ENCODE measurements around the gene HSPA12B.

HSPA12B gene

DNA sequence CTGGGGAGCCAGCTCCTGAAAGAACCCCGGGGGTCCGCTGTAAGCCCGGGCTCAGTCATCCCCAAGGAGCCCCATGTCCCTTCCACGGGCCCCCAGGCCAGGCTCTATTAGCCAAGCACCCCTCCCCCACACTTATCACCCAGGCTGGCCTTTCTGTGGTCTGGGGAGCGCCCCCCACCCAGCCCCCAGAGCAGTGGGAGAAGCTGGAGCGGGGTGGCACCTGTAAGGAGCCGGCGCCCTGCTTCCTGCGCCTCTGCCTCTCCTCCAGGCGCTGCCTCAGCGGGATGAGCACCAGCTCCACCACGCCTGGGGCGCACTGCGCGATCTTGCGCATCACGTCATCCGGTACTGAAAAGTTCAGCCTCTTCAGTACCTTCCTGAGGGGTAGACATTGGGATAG, 46.5 kb downstream of the HSPA12B start:
- TF ChIP-seq, protein P1, sequence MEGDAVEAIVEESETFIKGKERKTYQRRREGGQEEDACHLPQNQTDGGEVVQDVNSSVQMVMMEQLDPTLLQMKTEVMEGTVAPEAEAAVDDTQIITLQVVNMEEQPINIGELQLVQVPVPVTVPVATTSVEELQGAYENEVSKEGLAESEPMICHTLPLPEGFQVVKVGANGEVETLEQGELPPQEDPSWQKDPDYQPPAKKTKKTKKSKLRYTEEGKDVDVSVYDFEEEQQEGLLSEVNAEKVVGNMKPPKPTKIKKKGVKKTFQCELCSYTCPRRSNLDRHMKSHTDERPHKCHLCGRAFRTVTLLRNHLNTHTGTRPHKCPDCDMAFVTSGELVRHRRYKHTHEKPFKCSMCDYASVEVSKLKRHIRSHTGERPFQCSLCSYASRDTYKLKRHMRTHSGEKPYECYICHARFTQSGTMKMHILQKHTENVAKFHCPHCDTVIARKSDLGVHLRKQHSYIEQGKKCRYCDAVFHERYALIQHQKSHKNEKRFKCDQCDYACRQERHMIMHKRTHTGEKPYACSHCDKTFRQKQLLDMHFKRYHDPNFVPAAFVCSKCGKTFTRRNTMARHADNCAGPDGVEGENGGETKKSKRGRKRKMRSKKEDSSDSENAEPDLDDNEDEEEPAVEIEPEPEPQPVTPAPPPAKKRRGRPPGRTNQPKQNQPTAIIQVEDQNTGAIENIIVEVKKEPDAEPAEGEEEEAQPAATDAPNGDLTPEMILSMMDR (IDR thresholded peaks at IDR 0.05; ENCODE audit: low read depth, low read length) = no peak
- no peak overlapping the region for H3K4me3 ChIP-seq (ENCODE audit: low read depth, low read length)

DNA sequence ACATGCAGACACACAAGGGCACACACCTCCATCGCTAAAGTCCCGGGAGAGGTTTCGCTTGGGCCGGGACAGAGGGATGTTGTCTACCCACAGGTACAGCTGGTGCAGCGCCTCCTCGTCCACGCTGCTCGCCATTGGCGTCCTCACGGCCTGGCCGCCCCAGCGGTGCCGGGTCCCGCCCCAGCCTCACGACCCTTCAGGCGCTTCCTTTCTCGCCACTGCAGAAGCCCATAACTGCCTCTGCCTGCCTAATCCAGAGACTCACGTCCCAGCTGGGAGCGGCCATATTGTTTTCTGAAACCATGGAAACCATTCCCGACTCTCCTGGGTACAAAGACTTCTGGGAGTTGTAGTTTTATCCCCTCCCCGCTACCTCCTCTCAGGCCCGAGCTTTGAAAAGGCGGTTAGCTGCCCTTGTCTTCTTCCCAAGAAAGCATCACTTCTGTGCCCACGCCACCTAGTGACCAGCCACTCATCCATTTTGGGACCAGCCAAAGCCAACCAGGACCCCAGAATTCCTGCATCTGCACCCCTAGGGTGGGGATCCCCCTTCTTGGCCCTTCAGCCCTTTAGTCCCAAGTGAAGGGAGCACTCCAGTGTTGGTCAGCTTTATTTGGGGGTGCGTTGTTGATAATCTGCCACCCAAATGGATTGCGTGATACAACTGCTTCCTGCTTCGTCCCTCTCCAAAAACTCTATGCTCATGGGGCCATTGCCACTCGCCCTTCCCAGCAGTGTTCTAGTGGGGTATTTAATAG, 48.8 kb downstream of the HSPA12B start, which contains the start of gene SPEF1:
Gene SPEF1, minus strand, starts transcription at position 296 of the 758 bp plus-strand sequence. Its CDS starts 161 bp downstream, at position 135.
- TF ChIP-seq, protein P1 (IDR thresholded peaks at IDR 0.05; ENCODE audit: low read depth, low read length) = peak; percentile 42
- peak within 1 kb of the TSS; percentile 45 for H3K4me3 ChIP-seq (ENCODE audit: low read depth, low read length)

DNA sequence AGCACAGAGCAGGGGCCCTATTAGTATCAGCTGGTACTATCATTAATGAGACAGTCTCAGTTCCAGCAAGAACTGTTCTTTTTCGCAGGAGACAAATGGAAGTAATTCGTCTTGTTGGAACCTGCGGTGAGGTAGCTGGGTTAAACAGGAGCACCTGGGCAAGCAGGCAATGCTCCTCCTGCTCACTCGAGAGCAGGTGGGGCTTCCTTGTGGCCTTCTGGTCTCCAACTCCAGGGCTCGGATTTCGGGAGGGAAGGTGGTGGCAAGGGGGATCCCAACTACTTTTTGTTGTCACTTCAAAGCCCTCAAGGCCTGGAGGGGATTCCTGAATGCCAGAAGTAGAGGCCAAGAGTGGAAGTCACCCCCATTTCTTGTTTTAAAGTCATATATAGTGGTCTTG, 50.1 kb downstream of the HSPA12B start:
- no peak overlapping the region for H3K4me3 ChIP-seq (ENCODE audit: low read depth, low read length)
- TF ChIP-seq, protein P1 (IDR thresholded peaks at IDR 0.05; ENCODE audit: low read depth, low read length) = no peak

DNA sequence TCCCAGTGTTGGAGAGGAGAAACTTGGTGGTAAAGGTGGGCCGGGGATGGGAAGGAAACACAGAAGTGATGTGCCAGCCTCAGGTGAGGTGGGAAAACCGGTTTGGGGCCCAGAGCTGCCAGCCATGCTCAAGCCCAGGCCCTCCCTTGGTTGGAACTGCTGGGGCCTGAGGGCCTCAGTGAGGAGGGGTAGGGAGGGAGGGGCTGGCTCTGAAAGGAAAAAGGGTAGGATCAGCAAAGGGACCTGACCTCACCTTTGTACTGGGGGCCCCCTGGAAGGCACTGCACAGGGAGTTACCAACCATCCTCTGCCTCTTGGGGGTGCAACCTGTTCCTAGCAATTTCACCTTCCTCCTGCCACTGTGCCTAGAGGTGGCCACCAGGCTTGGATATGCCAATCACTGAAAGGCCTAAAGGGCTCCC, 50.6 kb downstream of the HSPA12B start:
- no peak overlapping the region for H3K4me3 ChIP-seq (ENCODE audit: low read depth, low read length)
- TF ChIP-seq, protein P1 (IDR thresholded peaks at IDR 0.05; ENCODE audit: low read depth, low read length) = no peak

DNA sequence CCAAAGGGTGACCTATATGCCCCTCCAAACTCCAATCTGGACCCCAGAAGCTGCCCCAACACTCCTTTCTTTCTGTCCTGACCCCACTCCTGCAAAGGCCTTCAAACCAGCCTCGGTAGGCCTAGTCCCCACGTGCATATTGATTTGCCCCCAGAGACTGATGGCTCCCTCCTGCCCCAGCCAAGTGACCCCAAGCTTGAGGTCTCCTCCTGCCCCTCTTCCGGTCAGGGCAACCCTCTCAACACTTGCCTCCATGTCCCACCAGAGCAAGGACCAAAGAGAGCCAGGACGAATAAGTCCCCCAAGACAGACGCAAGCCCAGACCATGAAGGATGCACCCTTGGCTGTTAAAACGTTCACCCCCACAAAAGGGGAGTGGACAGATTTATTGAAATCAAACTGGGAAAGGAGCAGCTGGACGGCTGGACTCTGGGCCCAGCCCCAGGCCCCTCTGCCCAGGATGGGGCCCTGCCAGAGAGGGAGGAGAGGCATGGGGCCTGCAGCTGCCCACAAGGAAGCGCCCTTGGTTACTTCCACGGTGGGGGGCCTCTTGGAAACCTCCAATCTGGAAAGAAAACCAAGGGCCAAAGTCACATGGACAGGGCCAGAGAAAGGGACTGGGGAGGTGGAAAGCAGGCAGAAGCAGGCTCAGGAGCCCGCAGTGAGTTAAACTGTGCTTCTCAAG, 51.2 kb downstream of the HSPA12B start:
- no peak overlapping the region for H3K4me3 ChIP-seq (ENCODE audit: low read depth, low read length)
- TF ChIP-seq, protein P1 (IDR thresholded peaks at IDR 0.05; ENCODE audit: low read depth, low read length) = no peak

DNA sequence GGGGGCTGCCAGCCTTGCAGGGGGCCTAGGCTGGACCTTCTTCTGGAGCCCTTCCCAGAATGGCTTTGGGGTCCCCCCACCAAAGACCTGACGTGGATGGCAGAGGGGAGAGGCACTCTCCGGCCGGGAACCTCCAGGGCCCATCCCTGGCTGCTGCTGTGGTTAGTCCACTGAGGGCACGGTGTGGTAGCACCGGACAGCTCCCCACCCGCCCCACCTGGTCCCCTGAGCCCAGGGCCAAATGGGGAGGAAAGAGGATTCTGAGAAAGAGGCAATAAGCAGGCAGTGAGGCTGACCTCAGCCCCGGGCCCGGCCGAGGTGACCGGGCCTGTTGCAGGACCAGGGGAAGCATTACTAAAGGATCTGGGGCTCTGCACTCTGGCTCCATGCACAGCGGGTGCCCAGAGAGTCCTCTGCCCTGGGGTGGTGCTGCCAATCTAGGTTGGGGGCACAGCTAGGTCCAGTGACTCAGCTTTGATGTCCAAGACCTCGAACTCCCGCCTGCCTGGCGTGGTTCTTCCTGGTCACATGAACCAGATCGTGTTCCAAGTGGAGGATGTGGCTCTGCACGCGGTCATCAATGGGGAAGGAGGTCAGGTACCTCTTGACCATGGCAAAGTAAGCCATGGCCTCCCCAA, 51.9 kb downstream of the HSPA12B start:
- TF ChIP-seq, protein P1 (IDR thresholded peaks at IDR 0.05; ENCODE audit: low read depth, low read length) = no peak
- no peak overlapping the region for H3K4me3 ChIP-seq (ENCODE audit: low read depth, low read length)

DNA sequence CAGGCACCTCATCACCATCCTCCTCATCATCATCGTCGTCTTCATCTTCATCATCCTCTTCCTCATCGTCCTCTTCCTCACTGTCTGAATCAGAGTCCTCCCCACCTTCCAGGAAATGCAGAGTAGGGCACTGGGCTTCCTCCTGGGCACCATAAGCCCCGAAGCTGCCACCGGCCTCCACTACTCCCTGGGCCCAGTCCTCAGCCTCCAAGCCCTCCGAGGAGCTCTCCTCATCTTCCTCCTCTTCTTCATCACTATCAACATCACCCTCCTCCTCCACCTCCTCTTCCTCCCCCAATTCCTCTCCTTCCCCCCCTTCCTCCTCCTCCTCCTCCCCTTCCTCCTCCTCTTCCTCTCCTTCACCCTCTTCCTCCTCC, 52.4 kb downstream of the HSPA12B start:
- TF ChIP-seq, protein P1 (IDR thresholded peaks at IDR 0.05; ENCODE audit: low read depth, low read length) = no peak
- peak overlapping the region; percentile 67 for H3K4me3 ChIP-seq (ENCODE audit: low read depth, low read length)

Data from WI38 (cell line).